HG02852 (cell line): ENCODE results near the gene TMEM8B.

Source experiments
- ATAC-seq: cut with Tn5 transposase; IDR thresholded peaks from one replicate; pipeline ENCODE4 v1.9.1; 2021; ENCODE audit warnings: mild to moderate bottlenecking, moderate library complexity; ENCODE audit not compliant: unreplicated experiment

Gene TMEM8B

DNA sequence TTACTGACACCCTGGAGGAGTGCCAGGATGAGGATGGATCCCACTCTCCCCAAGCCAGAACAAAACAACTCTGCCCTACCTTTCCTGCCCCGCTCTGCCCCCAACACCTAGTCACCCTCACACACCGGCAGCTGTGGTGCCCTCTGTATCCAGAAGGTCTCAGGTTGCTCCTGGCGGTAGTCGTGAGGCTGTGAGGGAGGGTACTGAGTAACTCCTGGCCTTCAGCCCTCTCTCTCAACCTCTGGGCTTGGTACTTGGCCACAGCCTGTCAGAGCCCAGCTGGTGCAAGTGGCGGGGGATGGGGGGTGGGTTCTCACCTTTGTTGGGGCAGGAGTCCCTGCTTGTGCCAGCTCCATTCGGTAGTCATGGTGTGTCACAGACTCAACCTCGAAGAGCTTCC, 18.9 kb upstream of the TMEM8B start:
- ATAC-seq: no peak

DNA sequence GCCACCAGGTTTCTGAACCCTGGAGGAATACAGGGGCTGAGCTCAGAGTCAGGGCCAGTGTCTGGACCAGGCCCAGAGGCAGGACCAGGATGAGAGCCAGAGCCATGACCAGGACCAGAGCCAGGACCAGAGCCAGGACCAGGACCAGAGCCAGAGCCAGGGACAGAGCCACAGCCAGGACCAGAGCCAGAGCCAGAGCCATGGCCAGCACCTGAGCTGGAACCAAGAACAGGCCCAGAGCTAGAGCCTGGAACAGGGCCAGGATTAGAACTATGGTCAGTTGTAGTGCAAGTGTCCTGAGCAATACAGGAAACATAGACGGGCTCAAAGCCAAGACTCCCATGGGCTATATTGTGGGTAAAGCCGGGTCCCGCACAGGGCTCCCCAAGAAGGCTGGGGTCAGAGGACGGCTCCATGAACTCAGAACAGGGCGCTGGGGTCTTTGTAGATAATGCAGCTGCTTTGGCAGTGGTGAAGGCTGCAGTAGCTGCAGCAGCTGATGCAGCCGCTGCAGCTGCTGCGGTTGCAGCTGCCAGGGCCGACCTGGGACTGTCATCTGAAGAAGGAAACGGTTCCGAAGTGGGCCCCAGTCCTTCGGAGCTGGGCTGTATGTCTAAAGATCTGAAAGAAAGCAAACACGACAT, 17.5 kb upstream of the TMEM8B start:
- ATAC-seq: no peak

DNA sequence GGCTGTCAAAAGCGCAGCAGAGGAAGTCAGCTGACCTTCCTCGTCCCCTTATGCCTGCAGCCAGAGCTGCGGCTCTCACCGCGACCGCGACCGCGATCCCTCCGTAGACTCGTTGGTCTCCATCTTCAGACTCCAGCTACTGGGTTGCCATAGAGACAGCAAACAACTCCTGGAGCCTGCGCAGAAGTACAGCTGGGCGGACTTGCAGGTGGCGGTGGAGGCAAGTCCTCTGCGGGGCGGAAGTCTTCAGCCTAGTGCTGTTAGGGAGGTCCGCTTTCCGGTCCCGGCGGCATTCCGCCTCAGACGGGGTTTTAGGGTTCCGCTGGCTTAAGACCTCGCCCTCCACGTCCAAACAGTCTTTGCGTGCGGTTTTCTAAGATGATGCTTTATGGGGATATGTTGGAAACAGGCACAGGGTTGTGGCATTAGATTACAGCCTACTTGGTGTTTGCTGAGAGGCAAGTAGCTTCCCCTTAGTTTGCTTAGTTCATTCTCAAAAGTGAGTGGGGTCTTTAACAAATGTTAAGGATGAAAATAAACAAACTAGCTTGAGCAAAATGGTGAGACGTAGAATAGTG, 16.9 kb upstream of the TMEM8B start, which contains the start of gene SPAG8:
Gene SPAG8 (minus strand): TSS at position 238 of the 578 bp plus-strand sequence. CDS start 115 bp downstream, at position 123.
- ATAC-seq: peak; percentile 62

DNA sequence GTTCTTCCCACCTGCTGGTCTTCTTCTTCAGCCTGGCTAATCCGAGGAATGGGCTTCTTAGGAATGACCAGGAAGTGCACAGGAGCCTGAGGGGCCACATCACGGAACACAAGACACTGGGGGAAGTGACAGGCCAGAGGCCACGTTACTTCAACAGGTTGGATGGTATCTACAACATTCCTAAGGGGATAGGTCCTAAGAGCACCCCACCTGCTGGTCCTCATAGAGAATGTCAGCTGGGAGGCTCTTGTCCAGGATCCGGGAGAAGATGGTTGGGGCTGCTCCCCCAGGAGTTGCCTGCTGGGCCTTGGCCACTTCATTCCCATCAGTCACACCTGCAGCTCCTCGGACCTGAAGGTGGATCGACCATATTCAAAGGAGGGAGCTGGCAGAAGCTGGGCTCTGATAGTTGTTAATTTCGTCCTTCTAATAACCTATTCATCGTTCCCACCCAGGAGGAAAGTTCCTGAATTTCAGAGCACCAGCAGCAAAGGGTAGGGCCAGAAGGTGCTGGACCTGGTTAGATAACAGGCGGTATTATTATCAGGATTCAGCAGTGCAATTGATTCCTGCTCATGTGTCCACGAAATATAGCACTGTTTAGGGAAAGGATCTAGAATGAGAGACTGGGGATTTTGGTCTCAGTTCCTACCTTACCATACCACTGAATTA, 15.5 kb upstream of the TMEM8B start:
- no peak for ATAC-seq

DNA sequence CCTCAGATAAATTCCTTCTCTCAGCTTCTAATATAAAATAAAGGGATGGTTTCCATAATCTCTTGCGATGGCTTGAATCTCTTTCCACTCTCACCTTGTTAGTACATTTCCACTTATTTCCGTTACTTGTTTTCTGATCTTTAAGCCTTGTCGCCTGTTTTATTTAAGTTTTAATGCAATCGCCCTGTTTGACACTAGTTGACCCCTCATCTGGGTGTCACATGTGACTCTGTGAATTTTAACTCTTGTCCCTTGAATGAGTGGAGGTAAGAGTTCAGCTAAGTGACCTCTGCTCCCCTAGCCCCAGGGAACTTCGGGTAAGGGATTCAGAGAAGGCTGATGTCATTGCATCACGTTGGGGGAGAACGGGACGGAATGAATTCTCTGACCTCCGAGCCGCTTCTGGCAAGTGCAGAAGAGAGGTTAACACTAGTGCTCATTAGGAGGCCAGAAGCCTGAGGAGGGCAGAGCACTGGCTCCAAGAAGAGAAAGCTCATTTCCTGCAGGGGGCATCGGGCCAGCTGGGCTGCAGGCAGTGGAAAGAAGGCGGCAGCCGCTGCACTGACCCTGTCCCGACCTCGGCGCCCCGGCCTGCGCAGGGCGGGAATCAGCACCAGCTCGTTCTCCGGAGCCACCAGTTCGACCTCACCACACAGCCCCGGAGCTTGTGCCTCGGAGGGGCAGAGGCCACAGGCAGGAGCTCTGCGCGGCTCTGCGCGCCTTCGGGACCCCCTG, 14.8 kb upstream of the TMEM8B start:
- ATAC-seq: peak; percentile 14

DNA sequence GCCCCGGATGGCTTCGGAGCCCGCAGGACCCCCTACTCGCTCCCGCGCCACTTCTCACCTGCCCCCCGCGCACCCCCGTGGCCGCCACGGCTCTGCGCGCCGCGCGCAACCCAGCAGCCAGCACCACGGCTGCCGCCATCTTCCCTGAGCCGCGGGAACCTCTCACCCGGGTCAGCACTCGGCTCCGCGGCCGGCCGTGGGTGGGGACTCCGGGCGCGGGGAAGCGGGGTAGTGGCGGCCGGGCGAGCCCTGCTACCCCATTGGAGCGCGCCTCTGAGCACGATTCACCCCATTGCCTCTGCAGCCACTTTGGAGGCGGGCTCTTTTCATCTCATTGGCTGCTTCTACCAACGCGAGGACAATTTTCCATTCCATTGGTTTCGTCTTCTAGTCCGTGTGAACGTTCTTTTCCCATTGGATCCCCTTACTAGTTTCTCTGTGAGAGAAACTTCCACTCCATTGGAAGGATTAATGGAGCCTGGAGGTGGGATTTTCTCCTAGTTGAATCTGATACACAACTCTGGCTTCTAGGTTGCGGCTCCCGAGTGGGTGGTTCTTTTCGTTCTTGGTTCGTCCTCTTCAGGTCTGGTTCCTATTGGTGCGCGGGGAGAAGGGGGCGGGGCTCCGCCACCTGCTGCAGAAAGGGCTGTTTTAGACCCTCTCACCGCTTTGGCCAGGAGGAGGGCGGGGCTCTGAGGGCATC, 14.0 kb upstream of the TMEM8B start, which contains the start of gene HINT2:
Gene HINT2 (minus strand): TSS at position 202 of the 703 bp plus-strand sequence. CDS start 63 bp downstream, at position 139.
- ATAC-seq: peak; percentile 72

DNA sequence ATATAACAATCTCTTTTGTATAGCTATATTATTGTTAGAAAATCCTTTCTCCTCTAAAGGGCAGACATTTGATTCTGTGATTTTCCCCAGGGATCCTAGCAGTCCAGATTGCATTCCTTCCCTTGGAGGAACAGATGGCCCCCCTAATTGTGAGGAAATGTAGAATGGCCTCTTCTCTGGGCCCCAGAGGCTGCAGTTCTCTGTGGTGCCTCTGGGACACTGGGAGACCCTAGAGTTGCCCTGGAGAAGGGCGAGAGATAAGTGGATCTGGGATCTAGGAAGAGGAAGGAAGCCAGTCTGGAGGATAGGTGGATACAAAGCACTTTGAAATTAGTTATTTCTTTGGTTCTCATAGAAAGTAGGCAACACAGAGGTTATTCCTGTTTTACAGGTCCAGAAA, 12.3 kb upstream of the TMEM8B start:
- ATAC-seq: no peak

DNA sequence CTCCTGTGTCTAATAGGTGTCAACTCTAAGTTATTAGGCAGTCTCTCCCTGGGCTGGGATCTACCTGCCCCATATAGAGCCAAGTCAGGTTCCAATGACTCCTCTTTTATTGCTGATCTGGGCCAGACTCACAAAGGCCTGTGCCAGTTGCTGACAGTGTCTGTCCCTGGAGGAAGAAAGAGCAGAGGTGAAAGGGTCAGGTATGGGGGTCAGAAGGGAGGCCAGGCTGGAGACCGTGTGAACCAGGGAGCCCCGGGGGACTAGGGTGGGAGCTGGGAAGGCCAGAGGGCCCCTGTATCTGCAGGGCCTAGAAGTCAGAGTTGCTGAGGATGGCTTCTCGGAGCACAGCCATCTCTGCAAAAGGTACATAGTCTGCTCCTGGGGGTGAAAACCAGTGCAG, 10.7 kb upstream of the TMEM8B start:
- no peak for ATAC-seq

DNA sequence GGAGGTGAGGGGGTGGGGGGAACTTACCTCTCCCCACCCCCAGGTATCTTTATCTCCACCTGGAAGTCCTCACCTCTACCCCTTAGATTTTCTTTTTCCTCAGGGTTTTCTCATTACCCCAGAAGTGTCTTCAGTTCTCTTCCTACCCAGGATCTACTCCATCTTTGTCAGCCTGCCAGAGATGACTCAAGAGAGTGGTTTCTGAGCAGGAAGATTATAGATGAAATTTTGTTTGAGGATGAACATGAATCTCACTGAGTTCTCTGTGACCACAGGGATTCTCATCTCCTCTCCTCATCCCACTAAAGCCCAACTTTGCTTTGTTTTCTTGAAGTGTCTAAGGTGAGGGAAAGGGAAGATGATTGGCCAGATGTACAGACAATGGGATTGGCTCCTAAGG, 9.0 kb upstream of the TMEM8B start:
- no peak for ATAC-seq

DNA sequence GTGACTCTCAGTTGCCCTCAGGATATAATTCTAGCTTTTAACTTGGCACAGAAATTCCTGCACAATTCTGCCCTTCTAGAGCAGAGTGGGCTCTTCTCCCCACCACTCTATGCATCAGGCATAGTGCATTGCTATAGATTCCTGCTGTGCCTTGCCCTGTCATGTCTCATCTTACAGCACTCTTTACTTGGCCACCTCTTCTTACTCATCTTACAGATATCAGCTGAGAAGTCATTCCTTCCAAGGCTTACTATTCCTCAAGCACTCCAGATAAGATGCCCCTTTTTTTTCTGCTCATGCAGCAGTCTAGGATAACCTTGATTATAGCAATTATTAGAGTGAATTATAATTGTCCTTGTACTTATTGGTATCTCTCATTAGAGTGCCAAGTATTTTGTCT, 6.1 kb upstream of the TMEM8B start:
- no peak for ATAC-seq

DNA sequence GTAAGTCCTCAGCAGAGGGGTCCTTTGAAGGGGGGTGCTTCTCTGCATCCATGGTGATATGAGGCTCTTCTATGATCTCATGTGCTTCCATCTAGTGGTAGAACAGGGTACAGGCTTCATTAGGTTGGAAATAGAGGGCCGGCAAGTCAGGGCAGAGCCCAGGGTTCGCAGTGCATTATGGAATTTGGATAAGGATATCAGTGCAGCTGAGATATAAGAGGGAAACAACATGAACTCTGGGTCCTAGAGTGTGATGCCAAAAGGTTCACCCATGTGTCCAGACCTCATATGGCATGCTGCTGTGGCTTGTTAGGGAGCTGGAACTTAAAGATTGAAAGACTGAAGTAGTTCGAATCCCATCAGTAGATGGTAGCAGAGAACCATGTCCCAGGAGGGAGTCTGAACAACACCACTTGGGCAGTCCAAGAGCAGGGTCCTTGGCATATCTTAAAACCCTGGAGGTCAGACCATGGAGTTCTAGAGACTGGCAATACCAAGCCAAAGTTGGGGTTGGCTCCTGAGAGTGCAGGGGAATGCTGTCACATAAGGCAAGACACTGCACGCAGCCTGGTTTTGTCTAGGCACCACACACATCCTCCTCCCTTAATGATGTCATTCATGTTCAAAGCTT, 2.8 kb upstream of the TMEM8B start:
- no peak for ATAC-seq

DNA sequence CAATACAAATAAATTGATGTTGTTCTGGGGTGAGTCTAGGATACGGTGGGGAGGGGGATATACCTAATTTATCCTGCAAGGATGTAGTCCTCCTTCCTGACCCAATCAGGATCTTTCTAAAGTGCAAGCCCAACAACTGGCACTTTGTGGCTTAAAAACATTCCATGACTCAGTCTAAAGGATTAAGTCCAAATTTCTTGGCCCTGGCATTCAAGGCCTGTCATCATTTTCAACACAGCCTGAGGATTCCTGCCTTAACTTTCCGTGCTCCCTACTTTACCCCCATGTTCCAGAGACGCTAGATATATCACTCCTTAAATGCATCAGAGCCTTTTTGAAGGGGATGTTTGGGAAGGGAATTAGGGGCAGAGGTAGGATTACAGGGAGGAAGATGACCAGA, 1.5 kb upstream of the TMEM8B start:
- ATAC-seq: no peak

DNA sequence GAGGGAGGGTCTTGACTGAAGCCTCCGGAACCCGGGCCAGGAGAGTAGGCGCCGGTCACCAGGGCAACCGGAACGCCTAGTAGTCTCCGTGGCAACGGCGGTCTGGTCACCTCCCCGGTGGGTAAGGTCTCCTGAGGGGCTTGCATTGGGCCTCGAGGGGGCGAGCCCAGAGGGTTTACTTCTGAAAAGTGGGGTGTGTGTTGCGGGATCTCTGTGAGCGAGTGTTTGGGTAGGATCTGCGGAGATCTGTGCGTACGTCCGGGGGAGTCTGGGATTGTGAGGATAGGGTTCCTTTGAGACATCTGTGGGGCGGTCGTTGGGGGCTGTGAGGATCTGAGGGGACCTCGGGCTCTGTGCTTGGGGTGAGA, 328 bp upstream of the TMEM8B start, which contains the start of gene FAM221B:
Gene FAM221B (minus strand): TSS at position 17 of the 368 bp plus-strand sequence. CDS start 2,571 bp downstream, outside the sequence.
- ATAC-seq: no peak

DNA sequence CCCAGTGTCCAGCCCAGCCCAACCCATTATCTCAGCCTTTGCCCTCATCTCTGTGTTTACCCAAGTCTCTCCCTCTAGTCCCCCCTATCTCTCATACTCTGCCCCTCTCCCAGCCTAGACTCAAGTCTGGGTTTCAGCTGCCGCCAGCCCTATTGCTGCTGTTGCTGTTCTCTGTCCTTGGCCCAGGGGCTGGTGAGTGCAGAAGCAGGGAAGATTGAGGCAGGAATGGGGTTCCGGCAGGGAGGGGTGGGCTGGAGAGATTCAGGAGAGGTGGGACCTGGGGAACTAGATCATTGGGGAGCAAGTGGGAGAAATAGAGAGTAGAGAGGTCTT, 702 bp downstream of the TMEM8B start:
- no peak for ATAC-seq

DNA sequence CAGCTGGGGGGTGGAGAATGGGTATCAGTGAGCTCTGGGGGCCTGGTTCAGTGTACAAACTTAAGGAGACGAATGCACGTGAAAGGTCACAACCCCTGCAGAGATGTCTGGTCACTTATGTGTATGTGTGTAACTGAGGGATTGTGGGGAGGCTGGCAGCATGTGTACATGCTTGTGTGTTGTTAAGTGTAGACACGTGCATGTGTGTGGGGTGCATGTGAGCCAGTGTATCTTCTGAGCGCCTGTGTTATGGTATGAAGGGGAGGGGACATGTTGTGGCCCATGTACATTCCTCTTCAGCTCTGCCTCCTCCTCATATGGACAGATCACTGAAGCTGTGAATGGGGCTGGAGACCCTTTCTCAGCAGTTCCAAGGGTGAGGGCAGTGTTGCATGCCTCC, 2.0 kb downstream of the TMEM8B start:
- no peak for ATAC-seq

DNA sequence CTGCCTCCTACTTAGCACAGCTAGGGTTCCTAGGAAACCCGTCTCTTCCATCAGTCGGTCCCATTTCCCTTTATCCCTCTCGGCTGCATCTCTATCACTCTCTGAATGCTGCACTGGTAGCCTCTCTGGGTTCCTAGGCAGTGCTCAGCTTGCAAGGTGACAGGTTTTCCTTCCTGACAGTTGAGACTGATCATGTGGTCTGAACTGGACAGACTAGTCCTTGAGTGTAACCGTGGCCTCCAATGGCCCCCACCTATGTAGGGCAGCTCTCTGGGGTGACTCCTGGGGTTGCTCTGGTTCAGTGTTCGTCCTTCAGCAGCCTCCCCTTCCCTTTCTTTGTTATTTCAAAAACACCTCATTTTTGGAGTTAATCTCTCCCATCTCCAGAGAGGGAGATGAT, 3.8 kb downstream of the TMEM8B start:
- ATAC-seq: no peak

DNA sequence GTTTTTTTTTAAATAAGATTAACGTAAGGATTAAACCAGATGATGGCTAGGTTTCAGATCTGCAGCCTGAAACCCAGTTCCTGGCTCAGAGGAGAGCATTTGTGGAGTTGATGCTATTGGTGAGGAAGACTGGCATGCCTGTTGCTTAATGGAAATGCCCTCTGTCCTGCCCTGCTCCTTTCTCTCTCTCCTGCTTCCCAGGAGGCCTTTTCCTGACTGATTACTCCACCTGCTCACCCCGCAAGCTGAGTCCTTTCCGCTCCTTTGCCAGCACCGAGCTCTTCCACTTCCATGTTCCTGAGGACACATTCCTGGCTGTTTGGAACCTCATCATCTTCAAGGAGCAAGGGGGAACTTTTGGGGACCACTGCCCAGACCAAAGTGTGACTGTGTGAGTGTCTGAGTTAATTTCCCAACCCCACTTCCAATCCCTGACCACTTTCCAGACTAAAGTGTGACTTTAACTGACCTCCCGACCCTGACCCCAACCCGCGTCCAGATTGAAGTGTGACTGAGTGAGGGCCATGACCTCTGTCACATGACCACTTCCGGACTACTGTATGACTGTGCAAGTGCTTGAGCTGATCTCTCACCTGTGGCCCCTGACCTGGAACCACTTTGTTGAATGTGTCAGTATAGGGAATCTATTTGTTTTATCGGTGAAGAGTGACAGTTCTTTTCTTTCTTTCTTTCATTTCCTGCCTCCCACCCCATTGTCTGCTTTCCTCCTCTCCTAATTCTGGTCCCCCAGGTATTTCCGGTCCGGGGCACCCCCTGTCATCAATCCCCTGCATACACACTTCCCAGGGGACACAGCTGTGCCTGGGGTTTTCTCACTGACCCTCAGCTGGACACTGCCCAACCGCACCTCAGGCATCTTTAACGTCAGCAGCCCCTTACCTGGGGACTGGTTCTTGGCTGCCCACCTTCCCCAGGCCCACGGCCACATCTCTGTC, 5.5 kb downstream of the TMEM8B start:
- ATAC-seq: no peak

DNA sequence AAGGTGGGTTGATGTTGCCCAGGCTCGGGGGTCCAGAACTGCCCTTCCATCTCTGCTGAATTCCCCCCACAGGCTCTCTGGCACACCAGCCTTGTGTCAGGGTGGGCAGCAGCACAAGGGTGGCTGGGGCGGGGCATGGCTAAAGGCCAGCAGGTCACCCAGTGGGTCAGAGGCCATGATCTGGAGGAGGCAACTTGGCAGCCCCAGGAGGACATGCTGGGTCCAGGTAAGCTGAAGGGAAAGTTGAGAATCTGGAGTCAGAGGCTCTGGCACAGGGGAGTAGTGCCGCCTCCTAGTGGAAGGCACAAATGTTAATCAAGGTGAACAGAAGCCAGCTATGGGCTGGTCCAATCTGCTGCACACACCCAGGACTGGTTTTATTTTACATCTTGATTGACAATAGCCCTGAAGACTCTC, 6.2 kb downstream of the TMEM8B start:
- no peak for ATAC-seq

DNA sequence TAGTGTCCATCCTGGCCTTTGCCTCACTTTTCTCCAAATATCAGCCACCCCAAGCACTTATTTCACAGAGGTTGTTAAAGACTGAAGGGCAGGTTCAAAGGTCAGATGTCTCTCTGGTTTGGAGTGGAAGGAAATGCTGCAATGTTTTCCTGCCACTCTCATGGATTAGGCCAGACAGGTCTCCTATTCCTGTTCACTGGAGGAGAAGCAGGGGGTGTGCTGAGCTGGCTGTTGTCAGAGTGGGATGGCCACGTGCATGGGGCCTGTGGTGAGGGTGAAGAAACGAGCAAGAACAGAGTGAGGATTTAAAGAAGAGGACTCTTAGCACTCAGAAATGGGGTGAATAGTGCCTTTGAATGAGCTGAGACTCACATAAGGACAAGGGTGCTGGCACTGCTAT, 6.7 kb downstream of the TMEM8B start:
- no peak for ATAC-seq
